Nucleus accumbens (tissue), 56 donors: Measurements from ENCODE around the gene CTDSP1.

ENCODE experiments used
- DNase-seq, 56 donors: peaks; one replicate each; lab custom pipeline; 2025; lab: John Stamatoyannopoulos, UW

The CTDSP1 gene

GRCh38 chr2:218399391-218400166, at the start of gene CTDSP1:
Gene CTDSP1, plus strand, starts transcription at chr2:218399868. Its CDS starts 223 bp downstream, at chr2:218400091.
- DNase-seq: peak in 55 of 56 donors; percentile 41 to 96 (median 87)

- no peak for DNase-seq
These were observed 45.6 kb upstream of the CTDSP1 start for GRCh38 chr2:218354045-218354444.

- no peak for DNase-seq
These were observed 44.7 kb upstream of the CTDSP1 start for GRCh38 chr2:218354850-218355443.

GRCh38 chr2:218357236-218358177, 42.2 kb upstream of the CTDSP1 start:
- no peak for DNase-seq

- DNase-seq: peak in 1 of 56 donors; percentile 28
These were observed 39.2 kb upstream of the CTDSP1 start for GRCh38 chr2:218360453-218360852.

GRCh38 chr2:218362606-218363005, 37.1 kb upstream of the CTDSP1 start:
- no peak for DNase-seq

GRCh38 chr2:218363736-218364135, 35.9 kb upstream of the CTDSP1 start:
- no peak for DNase-seq

GRCh38 chr2:218364196-218364595, 35.5 kb upstream of the CTDSP1 start:
- DNase-seq: no peak

- DNase-seq: no peak
These were observed 32.9 kb upstream of the CTDSP1 start for GRCh38 chr2:218366621-218367414.

- DNase-seq: peak in 45 of 56 donors; percentile 16 to 76 (median 39)
These were observed 32.1 kb upstream of the CTDSP1 start for GRCh38 chr2:218367415-218368149.

GRCh38 chr2:218368150-218368528, 31.5 kb upstream of the CTDSP1 start:
- no peak for DNase-seq

- DNase-seq: no peak
These were observed 31.0 kb upstream of the CTDSP1 start for GRCh38 chr2:218368621-218369153.

- no peak for DNase-seq
These were observed 30.3 kb upstream of the CTDSP1 start for GRCh38 chr2:218369330-218369729.

- peak in 5 of 56 donors; percentile 9 to 51 (median 29) for DNase-seq
These were observed 29.1 kb upstream of the CTDSP1 start for GRCh38 chr2:218370410-218371063.

GRCh38 chr2:218371983-218372350, 27.7 kb upstream of the CTDSP1 start:
- no peak for DNase-seq

- no peak for DNase-seq
These were observed 24.9 kb upstream of the CTDSP1 start for GRCh38 chr2:218374795-218375194.

- DNase-seq: no peak
These were observed 24.5 kb upstream of the CTDSP1 start for GRCh38 chr2:218375212-218375611.

- DNase-seq: no peak
These were observed 21.6 kb upstream of the CTDSP1 start for GRCh38 chr2:218378053-218378452.

- peak in 17 of 56 donors; percentile 10 to 51 (median 34) for DNase-seq
These were observed 17.7 kb upstream of the CTDSP1 start, which contains the start of gene SLC11A1 for GRCh38 chr2:218381916-218382366. Gene SLC11A1, plus strand, starts transcription at chr2:218382273. Its CDS starts 96 bp downstream, at chr2:218382369.
